Activated CD8-positive, alpha-beta memory T cell treated with anti-CD3 and anti-CD28 coated beads for 1 hour (primary cell): ENCODE measurements around the gene PRSS22.

Source experiments
- DNase-seq, 2 donors: peaks; one replicate each; pipeline ENCODE4 v3.0.0-alpha.2; 2020; ENCODE audit warnings: low read depth in 1 of 2; ENCODE audit errors: extremely low read depth in 1 of 2

PRSS22 gene

DNA sequence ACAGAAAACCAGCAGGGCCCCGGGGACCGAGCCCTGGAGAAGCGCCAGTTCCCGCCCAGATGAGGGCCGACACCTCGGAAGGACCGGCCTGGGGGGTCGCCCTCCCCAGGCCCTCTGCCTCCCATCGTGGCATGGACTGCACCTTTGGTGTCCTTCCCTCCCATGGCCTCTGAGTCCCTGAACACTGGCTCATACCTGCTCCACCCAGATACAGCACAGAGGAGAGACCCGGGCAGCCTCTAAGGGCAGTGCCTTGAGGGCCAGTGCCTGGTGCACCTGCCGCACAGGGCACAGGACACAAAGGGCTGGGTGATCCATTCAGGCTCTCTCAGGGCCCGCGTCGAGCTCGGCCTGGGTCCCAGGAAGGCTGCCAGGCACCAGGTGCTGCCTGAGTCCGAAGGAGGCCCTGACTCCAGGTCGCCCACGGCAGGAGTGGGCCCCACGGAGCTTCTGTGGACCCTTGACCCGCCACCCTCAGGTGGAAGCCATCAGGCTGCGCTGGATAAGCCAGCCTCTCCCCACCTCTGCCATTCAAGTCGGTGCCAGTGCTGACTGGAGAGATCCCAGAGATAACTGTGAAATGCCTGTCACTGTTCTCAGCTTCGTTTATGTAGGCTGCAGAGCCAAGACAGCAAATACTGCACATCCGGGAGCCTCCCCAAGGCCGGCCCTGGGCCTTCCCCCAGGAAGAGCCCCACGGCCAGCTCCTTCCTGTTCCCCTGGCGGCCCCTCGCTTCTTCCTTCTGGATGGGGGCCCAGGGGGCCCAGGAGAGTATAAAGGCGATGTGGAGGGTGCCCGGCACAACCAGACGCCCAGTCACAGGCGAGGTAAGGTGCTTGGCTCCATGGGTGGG lies 28.2 kb downstream of the PRSS22 start, which contains the start of gene ZG16B:
TSS of gene ZG16B (plus strand) at position 803 of the 854 bp plus-strand sequence. CDS start 139 bp downstream, outside the sequence.
- DNase-seq, result no peak

DNA sequence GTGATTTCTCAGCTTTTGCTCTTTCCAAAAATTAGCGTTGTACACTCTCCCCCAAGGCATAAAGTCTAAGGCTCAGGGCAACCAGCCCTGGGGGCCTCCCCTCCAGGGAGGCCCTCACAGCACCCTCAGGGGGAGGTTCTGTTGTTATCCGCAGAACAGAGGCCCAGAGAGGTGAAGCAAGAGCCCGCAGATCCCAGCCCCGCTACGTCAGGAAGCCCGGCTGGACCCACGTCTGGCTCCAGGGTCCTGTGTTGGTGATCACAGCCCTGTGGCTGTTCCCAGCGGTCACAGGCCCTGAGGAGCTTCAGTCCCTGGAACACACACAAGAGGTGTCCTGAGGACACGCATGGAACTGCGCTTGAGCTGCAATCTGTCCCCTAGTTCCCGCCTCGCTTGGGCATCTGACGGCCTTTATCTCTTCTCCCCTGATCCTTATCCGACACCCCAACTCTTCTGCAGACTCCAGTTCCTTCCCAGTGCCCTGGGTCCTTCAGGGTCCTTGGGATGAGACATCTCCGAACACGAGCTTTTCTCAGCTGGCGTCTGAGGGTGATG lies 29.0 kb downstream of the PRSS22 start:
- DNase-seq, result no peak

DNA sequence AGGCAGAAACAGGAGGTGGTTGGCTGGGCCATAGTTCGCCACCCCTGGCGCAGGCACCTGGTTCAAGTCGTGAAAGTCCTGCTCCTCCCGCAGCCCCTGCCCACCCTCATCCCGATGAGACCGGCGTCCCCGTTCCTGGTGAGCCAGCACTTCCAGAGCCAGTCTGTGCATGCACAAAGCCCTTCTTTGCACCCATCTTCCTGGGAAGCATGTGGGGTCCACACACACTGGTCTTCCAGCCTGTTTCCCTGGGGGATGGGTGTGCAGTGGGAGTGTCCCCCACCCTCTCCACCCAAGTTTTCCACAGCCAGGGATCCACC lies 29.5 kb downstream of the PRSS22 start:
- no peak for DNase-seq

DNA sequence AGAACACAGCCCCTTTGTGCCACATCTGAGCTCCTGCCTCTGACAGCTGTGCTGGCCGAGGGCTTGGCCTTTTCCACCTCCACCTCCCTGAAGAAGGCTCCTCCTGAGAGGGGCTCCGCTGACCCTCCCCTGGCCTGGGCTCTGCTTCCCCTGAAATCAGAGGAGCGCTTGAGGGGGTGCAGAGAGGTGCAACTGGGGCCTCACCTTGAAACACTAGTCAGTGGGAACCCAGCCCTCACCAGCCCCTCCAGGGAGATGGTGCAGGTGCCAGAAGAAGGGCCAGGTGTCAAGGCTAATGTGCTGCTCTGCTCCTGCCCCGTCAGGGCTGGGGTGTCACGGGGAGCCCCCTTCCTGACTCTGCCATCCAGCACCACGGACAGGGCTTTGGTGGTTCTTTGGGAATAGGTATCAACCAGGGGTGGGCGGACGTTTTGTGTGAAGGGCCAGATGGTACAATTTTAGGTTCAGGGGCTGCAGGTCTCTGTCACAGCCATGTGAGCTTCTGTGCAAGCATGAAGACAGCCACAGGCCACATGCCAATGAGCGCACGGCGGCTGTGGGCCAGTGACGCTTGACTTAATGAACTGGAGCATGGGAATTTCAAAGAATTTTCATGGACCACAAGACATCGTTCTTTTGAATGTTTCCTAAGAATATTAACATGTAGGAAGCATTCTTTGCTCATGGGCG lies 30.0 kb downstream of the PRSS22 start:
- no peak for DNase-seq

DNA sequence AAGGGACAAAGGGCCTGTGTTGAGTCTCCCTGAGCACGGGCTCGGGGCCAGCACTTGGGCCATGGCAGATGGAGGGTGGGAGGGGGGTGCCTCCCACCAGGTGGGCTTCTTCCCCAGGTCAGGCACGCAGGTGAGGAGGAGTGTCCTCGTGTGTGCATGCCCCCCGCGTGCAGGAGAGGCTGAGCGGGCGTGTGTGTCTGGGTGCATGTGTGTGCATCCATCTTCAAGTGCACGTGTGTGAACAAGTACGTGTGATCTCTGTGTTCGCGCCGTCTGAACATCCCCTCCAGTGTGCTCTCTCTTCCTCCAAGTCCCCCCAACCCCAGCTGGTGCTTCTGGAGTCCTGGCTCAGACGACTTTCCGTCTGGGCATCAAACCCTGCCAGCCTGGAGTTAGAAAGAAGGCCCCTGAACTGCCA lies 30.6 kb downstream of the PRSS22 start:
- DNase-seq, result no peak

DNA sequence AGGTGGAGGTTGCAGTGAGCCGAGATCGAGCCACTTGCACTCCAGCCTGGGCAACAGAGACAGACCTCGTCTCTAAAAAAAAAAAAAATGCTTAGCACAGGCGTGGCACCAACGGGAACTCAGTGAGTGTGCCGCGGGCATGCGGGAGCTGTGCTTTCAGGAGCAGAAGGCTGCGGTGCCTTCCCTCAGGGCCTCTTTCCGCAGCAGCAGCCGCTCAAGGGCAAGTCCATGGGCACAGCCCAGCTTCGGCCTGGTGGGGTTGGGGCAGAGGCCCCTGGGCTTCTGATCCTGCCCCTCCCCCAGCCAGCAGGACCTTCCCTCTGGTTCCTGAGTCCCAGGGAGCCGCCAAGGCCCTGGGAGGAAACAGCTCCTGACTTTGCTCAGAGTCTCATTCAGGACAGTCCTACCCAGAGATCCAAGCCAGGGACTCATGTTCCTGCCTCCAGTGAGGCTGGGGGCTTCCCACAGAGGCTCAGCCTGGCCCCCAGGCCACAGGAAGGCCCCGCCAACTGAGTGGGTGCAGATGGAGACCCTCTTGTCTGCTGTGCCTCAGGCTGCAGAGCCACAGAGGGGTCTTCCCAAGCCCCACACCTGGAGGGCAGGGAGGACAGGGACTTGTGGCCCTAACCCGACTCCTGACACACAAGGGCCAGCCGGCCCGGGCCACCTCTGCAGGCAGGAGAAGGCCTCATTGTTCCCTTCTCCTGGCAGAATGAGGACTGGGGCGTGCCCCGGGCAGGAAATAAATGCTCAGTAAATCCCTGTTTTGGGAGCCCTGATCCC lies 31.2 kb downstream of the PRSS22 start:
- no peak for DNase-seq

DNA sequence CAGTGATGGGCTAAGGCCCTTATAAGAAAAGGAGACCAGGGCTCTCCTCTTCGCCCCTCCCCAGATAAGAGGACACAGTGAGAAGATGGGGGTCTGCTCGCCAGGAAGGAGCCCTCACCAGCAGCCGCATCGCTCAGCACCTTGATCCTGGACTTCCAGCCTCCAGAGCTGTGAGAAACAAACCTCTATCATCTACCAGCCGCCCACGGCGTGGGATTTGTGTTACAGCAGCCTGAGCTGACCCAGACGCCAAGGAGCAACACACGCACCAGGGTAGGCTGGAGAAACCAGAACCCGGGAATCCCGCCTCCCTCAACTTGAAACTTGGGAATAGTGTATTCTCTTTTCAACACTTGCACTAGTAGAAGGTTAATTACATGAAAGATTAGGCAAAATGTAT lies 32.1 kb downstream of the PRSS22 start:
- DNase-seq, result no peak

DNA sequence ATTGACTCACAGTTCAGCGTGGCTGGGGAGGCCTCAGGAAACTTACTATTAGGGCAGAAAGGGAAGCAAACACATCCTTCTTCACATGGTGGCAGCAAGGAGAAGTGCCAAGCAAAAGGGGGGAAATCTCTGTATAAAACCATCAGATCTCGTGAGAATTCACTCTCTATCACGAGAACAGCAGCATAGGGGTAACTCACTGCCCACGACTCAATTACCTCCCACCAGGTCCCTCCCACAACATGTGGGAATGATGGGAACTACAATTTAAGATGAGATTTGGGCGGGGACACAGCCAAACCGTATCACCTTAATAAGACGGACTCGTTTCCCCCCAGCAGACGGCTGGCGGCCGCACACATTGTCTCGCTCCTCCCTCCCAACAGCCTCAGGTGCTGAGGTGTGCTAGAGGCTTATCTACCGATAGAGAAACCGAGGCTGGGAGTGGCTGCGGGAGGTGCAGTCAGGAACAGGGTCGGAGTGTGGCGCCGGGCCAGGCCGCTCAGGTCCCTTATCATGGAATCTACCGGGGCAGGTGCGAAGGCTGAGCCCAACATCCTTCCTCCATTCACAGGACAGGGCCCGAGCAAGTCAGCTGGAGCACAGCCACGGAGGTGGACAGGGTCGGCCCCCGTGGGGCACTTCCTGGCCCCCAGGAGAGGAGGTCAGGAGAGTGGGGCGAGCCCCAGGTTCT lies 32.8 kb downstream of the PRSS22 start:
- no peak for DNase-seq

DNA sequence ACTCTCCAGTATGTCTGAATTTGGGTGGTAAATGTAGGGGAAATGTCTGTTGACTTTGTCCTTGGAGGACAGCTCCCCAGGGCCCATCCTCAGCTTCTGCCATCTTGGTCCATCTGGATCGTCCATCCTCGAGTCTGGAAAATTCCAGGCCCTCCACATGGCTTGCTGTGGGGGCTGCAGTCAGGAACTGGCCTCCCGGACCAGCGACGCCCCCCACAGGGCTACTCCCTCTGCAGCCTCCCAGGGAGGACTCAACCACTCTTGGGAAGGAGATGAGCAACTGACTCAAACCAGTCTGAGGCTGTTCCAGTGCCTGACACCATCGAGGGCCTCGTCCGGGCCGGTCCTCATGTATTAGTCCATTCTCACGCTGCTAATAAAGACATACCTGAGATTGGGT lies 33.3 kb downstream of the PRSS22 start:
- DNase-seq, result no peak

DNA sequence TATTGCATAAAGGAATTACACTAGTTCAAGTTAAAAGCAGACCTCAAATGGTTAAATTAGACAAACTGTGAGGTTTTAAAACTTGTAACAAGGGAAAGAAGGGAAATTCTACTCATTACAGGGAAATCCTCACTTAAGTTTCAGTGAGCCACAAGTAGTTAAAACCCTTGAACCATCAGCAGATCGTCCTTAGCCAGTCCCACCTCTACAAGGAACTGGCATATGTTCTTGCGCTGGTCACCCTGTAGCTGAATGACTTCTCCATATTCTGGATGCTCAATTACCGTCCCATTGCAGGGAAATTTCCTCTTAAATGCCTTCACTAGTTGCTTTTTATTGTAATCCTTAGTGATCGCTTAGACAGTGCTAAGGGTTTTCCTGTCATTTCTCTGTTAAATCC lies 35.5 kb downstream of the PRSS22 start:
- DNase-seq, result no peak

DNA sequence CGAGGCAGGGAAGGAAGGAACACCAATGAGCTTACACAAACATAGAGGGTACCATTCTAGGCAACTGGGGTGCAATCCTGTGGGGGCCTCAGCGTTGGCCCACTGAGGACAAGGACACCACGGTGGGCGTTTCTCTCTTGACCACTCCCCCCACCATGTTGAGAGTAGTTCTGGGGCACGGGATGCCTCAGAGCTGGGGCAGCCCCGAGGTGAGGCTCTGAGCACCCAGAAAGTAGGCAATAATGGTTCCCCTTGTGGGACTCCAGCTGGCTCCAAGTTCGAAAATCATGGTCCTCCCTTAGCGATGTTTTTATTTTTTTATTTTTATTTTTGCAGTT lies 35.8 kb downstream of the PRSS22 start:
- DNase-seq, result no peak

DNA sequence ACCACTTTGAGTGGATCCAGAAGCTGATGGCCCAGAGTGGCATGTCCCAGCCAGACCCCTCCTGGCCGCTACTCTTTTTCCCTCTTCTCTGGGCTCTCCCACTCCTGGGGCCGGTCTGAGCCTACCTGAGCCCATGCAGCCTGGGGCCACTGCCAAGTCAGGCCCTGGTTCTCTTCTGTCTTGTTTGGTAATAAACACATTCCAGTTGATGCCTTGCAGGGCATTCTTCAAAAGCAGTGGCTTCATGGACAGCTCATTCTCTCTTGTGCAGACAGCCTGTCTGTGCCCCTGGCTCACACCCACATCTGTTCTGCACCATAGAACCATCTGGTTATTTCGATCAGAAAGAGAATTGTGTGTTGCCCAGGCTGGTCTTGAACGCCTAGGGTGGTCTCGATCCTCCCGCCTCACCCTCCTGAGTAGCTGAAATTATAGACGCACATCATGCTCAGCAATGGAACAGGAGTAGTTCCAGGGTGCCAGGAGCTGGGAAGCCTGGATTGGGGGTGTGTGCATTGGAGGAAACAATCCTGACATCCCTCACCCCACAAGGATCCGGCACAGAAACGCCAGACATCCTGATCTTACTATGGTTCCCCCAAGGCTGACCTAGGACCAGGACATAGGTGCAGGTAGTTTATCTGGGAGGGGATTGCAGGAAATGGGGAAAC lies 36.3 kb downstream of the PRSS22 start:
- DNase-seq, result no peak

DNA sequence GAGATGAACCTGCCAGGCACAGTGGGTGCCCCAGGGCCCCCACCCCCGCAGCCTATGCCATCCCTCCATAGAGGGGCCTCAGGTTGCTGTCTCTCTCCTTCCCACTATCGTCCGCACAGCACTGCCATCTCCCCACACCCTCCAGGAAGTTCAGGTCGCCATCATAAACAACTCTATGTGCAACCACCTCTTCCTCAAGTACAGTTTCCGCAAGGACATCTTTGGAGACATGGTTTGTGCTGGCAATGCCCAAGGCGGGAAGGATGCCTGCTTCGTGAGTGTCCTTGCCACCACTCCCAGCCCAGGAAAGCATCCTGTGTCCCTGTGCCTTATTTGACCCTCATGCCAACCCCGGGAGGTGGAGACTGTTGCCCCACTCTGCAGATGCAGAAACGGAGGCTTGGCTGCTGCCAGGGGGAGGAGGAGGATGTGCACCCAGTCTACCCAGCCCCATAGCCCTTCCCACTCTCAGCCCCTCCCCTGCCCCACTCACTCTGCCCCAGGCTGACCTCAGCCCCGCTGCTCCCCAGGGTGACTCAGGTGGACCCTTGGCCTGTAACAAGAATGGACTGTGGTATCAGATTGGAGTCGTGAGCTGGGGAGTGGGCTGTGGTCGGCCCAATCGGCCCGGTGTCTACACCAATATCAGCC lies 37.0 kb downstream of the PRSS22 start:
- DNase-seq, result no peak

DNA sequence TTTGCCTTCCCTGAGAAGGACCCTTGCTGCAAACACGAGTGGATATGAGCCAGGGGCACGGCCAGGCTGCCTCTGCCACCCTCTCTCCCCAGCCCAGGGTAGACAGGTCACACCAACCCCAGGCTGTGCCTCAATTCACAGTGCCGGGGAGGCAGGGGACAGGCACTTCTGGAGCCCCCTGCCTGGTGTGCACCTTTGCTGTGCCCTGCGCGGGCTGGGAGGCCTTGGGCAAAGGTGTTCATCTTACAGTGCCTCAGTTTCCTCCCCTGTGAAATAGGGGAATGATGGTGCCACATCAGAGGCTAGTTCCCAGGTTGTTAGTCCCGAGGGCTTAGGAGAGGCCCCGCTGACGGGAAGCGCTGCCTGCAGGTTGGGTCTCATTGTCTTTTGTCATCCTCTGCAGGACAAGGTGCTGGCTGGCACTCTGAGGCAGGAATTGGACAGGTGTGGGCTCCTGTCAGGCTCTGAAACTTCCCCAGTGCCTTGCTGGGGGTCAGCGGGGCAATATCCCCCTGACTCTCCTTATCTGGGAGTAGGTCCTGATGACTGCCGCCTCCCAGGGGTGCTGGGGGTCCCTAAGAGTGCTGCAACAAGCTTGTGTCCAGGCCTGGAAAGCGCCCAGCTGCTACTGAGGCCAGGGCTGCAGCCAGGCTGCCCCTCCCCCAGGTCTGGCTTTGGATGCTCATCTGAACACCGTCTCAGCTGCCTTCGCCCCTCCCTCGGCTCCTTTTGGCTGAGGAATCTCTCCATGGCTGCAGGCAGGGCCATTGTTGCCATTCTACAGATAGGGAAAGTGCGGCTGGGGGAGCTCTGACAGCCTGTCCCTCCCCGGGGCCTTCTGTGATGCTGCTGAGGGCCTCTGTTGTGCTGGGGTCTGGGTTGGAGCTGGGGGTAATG lies 37.8 kb downstream of the PRSS22 start:
- DNase-seq, result no peak

DNA sequence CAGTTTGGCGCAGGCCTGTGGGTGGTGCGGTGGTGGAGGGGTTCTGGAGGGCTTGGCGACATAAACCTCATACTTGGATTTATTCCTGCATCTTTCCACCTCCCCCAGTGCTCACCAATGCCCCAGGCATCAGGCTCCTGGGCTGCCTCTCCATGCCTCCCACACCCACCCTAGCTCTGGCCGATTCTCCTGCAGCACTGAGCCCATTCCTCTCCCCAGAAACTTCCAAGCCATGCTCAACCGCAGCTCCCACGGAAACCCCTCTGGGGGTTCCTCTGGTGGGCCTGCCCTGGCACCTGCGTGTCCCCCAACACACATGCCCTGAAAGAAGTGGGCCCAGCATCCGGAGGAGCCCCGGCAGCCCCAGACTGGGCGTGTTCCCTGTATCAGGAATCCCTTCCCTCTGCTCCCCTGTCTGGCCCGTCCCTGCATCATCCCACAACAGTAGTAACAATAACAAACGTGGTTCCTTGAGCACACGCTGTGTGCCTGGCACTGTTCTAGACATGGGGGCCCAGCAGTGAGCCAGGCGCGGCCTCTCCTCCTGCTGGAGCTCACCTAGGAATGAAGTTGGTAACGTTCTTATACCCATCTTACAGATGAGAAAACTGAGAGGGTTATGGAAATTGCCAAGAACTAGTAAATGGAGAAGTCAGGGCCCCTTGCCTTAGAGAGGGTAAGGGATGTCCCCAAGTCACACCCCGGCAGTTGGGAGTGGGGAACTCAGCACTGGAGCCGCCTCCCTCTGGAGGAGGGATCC lies 38.6 kb downstream of the PRSS22 start:
- no peak for DNase-seq

DNA sequence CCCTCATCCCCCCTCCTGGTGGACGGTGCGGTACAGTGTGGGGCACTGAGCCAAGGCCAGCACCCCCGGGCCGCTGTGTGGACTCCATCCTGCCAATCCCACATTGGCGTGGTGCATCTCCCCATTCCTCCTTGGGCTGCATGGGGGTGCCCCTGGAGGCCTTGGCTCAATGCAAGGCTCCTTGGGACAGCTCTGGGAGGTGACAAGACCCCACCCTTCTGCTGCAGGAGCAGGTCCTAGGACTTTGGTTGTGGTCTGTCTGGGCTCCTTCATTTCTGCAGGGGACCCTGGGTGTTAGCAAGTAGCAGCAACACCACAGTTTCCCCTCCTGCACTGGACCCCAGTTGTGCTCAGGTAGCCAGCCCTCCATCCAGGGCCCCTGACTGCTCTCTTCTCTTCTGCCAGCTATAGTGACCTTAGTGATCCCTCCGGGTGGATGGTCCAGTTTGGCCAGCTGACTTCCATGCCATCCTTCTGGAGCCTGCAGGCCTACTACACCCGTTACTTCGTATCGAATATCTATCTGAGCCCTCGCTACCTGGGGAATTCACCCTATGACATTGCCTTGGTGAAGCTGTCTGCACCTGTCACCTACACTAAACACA lies 39.6 kb downstream of the PRSS22 start:
- DNase-seq, result no peak

DNA sequence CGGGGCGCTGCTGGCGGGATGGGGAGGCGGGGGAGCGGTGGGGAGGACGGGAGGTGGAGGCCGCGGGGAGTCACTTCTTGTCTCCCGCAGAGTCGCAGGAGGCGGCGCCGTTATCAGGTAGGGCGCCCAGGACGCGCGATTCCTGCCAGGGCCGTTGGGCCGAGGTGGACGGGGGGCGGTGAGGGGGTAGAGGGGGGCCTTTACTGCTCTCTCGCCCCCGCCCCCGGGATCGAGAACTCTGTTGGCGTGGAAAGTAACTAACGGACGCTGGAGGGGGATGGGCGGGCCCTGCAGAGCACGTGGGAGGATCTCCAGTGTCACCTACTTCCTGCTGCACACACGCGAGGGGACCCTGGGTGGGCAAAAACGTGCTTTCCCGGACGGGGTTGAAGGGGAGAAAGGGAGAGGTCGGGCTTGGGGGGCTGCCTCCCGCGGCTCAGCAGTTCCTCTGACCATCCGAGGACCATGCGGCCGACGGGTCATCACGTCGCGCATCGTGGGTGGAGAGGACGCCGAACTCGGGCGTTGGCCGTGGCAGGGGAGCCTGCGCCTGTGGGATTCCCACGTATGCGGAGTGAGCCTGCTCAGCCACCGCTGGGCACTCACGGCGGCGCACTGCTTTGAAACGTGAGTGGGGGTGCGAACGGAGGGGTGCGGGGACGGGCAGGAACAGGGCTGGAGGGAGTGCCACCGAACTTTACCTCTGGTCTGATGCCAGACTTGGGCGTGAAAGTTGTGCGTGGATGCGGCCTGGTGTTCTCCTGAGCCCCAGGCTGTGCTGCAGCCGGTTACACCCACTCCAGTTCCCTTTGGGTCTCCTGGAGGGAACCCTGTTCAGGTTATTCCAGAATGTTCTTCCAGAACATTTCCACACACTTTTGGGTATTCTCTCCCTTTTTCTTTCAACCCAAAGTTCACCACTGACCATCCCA lies 40.4 kb downstream of the PRSS22 start:
- no peak for DNase-seq
